ENCODE results near the gene DCHS2. TPM values are rescaled to one million over a fixed set of nuclear protein-coding genes. Genes with fewer than 3 reads are reported as not detected.
"Not testable (repeated sequence)": the region's sequence is repeated elsewhere in the genome, so short reads cannot be mapped to it uniquely, and the experiment has no call there.

The DCHS2 gene
- polyA plus RNA-seq, 3 donors: not detected

DNA sequence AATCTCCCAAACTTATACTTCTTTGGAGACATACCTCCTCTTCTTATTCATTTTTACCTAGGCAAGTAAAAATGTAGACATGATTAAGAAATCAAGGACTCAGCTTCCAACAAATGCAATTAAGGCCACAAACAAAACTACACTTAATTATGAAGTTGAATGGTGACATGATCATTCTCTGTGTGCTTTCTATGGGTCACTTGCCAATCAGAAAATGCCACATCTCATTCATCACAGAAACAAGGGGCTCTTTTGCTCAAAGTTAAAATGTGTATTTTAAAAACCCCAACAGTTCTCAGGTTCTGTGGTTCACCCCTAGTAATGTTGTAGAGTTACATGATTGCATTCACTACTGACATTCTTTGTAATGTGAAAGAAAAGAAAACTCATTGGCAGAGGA lies 273.5 kb downstream of the DCHS2 start:
- H3K36me3 Mint-ChIP-seq: no peaks in the 10 kb centered on the region
- no peaks in the 10 kb centered on the region for H3K4me1 Mint-ChIP-seq
- Histone ChIP-seq H3K79me2 (ENCODE audit: insufficient read depth, low read length) (no peaks in the 10 kb centered on the region), H2AFZ (ENCODE audit: insufficient read depth, low read depth, low read length, poor library complexity, severe bottlenecking) (no peak overlapping the region), H3K4me2 (replicated peaks; ENCODE audit: extremely low read depth, low read length, poor library complexity, severe bottlenecking) (no peak overlapping the region), H4K20me1 (ENCODE audit: insufficient read depth, low read length) (no peaks in the 10 kb centered on the region), H3K36me3 (replicated peaks in 1 of 2; ENCODE audit: control insufficient read depth in 1 of 2, insufficient read depth in 2 of 2, low read length in 2 of 2) (no peaks in the 10 kb centered on the region), H3K27me3 (ENCODE audit: control insufficient read depth in 2 of 2, insufficient read depth in 2 of 2, low read length in 2 of 2) (no peaks in the 10 kb centered on the region), H3K9ac (ENCODE audit: insufficient read depth, low read length, poor library complexity, severe bottlenecking) (no peak overlapping the region), H3K4me1 (ENCODE audit: control insufficient read depth in 1 of 2, insufficient read depth in 2 of 2, low read length in 2 of 2) (no peaks in the 10 kb centered on the region), H3K27ac (ENCODE audit: low read depth in 1 of 2, low read length in 2 of 2) (no peak overlapping the region), H3K9me3 (replicated peaks in 1 of 2; ENCODE audit: control insufficient read depth in 1 of 2, insufficient read depth in 1 of 2, low read length in 2 of 2) (peaks cover 0 to 5% of the 10 kb centered on the region in 2 donors), H3K4me3 (replicated peaks in 1 of 3; ENCODE audit: low read depth in 2 of 3, low read length in 3 of 3) (no peak overlapping the region)
- no peak for DNase-seq
- peaks cover 0 to 1% (median 0%) of the 10 kb centered on the region in 3 donors for H3K27me3 Mint-ChIP-seq (ENCODE audit: low read depth in 3 of 3)
- no peak overlapping the region for H3K4me3 Mint-ChIP-seq
- H3K27ac Mint-ChIP-seq: no peak overlapping the region
- H3K9me3 Mint-ChIP-seq: peaks cover 0 to 5% (median 2%) of the 10 kb centered on the region in 7 donors
- intact Hi-C loops (cut with micrococcal nuclease): no loop called here
- TF ChIP-seq, protein P1, sequence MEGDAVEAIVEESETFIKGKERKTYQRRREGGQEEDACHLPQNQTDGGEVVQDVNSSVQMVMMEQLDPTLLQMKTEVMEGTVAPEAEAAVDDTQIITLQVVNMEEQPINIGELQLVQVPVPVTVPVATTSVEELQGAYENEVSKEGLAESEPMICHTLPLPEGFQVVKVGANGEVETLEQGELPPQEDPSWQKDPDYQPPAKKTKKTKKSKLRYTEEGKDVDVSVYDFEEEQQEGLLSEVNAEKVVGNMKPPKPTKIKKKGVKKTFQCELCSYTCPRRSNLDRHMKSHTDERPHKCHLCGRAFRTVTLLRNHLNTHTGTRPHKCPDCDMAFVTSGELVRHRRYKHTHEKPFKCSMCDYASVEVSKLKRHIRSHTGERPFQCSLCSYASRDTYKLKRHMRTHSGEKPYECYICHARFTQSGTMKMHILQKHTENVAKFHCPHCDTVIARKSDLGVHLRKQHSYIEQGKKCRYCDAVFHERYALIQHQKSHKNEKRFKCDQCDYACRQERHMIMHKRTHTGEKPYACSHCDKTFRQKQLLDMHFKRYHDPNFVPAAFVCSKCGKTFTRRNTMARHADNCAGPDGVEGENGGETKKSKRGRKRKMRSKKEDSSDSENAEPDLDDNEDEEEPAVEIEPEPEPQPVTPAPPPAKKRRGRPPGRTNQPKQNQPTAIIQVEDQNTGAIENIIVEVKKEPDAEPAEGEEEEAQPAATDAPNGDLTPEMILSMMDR (IDR thresholded peaks at IDR 0.05): no peak

DNA sequence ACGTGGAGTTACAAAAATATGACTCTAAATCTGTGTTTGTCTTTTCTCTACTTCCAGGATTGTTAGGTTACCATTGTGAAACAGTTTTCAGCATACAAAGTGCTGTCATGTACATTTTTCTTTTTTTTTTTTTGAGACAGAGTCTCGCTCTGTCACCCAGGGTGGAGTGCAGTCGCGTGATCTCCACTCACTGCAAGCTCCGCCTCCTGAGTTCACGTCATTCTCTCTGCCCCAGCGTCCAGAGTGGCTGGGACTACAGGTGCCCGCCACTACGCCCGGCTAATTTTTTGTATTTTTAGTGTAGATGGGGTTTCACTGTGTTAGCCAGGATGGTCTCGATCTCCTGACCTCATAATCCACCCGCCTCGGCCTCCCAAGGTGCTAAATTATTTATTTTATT lies 274.2 kb downstream of the DCHS2 start:
- H3K4me2 ChIP-seq (replicated peaks; ENCODE audit: extremely low read depth, low read length, poor library complexity, severe bottlenecking); H3K9ac ChIP-seq (ENCODE audit: insufficient read depth, low read length, poor library complexity, severe bottlenecking); DNase-seq; H3K36me3 ChIP-seq (replicated peaks in 1 of 2; ENCODE audit: control insufficient read depth in 1 of 2, insufficient read depth in 2 of 2, low read length in 2 of 2); H4K20me1 ChIP-seq (ENCODE audit: insufficient read depth, low read length); H3K4me1 Mint-ChIP-seq; H3K9me3 Mint-ChIP-seq; H3K4me1 ChIP-seq (ENCODE audit: control insufficient read depth in 1 of 2, insufficient read depth in 2 of 2, low read length in 2 of 2); H3K27me3 Mint-ChIP-seq (ENCODE audit: low read depth in 3 of 3); H2AFZ ChIP-seq (ENCODE audit: insufficient read depth, low read depth, low read length, poor library complexity, severe bottlenecking); H3K79me2 ChIP-seq (ENCODE audit: insufficient read depth, low read length); H3K4me3 Mint-ChIP-seq; intact Hi-C loops (cut with micrococcal nuclease); H3K4me3 ChIP-seq (replicated peaks in 1 of 3; ENCODE audit: low read depth in 2 of 3, low read length in 3 of 3); H3K9me3 ChIP-seq (replicated peaks in 1 of 2; ENCODE audit: control insufficient read depth in 1 of 2, insufficient read depth in 1 of 2, low read length in 2 of 2); H3K27ac ChIP-seq (ENCODE audit: low read depth in 1 of 2, low read length in 2 of 2); H3K36me3 Mint-ChIP-seq; H3K27me3 ChIP-seq (ENCODE audit: control insufficient read depth in 2 of 2, insufficient read depth in 2 of 2, low read length in 2 of 2); H3K27ac Mint-ChIP-seq: not testable (repeated sequence)
- WGBS (ENCODE audit: insufficient coverage): no CpG with 5 or more reads among the region's 13 CpGs

Data from CD14-positive monocyte (primary cell).